ENCODE results near the gene OAF.

OAF gene

DNA sequence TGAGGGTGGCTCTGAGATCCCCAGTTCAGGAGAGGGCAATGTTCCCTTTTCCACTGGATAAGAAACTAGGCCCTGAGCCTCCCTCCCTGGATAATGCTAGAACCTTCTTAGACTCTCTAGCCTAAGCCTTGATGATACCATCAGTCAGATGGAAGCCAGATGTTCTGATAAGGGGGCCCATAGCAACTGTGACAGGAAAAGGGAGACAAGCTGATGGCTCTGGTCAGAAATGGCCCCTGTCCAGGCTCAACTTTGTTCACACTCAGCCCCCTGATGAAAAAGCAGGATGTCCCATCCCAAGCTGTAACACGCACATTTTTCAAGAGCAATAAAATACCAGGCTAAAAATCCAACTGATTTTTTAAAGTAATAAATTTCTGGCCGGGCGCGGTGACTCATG, 7.2 kb upstream of the OAF start:
- no peak for DNase-seq (ENCODE audit: low read depth)

DNA sequence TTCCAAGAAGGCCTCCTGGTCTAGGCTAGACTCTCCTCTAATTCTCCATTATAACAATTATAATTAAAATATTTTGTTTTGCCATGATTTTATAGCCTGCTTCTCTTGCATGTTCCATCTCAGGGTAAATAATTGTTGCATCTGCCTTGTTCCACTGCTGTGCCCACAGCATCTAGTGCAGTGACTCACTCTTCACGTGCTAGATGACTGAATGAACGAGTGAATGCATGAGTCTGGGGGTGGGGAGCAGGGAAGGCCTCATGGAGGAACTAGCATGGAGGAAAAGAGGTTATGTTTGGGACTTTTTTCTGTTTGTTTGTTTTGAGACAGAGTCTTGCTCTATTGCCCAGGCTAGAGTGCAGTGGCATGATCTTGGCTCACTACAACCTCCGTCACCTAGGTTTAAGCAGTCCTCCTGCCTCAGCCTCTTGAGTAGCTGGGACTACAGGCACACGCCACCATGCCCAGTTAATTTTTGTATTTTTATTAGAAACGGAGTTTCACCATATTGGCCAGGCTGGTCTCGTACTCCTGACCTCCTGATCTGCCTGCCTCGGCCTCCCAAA, 5.2 kb upstream of the OAF start:
- DNase-seq (ENCODE audit: low read depth) = no peak

DNA sequence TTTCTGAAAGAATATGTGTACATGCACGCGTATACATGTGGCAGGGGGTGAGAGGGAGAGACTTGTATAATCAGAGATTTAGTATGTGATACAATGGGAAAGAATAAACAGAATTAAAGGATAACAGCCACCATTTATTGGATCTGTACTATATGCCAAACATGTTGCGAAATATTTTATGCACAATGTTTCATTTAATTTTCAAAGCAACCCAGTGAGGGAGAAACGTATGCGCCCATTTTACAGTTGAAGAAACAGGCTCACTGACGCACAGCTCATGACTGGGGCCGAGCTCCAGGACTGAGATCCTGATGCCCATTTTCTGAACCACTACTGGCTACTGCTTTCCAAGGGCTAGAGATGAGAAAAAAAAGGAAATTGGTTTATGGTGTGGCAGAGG, 3.3 kb upstream of the OAF start:
- no peak for DNase-seq (ENCODE audit: low read depth)

DNA sequence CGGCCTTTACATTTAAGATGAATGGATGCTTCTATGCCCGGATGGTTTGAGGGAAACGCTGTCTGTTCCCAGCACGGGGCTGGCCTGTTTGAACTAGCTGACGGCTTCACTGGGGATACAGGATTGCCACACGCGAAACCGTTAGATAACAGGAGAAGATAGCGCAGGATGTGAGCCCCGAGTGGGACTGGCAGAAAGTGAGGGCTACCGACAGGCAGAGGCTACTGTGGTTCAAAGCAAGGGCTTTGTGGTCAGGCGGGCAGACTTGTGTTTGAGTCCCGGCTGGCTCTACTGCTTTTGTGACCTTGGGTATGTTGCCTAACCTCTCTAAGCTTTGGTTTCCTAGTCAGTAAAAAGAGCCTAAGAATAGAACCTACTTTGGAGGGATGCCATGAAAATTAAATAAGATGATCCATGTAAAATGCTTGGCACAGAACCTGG, 2.8 kb upstream of the OAF start:
- no peak for DNase-seq (ENCODE audit: low read depth)

DNA sequence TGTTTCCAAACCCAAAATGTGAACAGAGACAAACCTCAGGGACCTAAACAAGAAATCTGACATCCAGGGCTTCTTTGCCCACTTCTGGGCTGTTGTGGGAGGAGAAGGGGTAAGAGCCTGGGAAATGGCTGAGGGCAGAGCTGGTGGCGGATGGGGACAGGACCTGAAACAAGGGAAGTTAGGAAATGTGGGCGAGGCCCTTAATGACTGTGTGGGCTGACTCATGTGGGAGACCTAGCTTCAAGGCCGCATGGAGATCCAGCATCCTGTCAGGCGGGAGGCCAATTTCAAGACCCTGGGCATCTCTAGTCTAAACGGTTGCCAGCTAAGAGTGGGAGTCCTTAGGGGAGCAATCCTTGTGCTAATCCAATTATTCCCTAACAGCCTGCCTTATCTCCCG, 2.1 kb upstream of the OAF start:
- DNase-seq (ENCODE audit: low read depth) = no peak

DNA sequence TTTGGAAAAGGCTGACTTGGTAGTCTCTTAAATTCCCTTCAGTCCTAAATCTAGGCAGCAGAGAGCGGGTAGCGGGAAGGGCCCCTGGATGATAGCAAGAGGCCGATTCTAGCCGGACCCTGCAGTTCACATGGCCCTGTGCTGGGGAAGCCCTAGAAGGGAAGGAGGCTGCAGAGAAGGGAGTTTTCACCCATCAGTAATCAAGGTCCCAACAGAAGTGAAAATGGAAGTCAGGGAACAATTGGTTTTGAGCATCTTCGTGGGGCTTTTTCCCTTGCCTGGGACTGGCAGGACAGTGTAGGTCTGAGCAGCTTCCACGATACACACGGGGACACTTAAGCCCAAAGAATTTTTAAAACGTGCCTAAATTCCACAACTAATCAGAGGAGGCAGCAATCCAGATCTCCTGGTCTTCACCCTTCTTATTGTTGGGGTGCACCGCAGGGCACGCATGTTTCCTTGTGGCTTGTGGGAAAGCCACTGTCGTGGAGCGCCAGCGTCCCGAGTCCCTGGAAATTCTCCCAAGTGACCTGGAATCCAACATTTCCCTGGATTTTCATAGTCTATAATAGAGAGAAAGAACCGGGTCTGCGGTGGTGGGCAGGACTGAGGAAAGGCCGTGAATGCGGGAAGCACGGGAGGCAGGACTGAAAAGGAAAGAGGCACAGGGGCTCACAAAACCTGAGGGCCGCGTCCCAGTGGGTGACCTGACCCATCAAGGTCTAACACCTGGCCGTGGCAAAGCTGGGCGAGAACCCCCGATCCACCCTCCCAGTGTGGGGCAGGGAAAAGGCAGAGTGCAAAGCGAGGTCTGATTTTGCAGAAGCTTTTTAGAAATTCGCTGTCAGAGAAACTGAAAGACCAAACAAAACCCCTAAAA, 846 bp upstream of the OAF start:
- no peak for DNase-seq (ENCODE audit: low read depth)

DNA sequence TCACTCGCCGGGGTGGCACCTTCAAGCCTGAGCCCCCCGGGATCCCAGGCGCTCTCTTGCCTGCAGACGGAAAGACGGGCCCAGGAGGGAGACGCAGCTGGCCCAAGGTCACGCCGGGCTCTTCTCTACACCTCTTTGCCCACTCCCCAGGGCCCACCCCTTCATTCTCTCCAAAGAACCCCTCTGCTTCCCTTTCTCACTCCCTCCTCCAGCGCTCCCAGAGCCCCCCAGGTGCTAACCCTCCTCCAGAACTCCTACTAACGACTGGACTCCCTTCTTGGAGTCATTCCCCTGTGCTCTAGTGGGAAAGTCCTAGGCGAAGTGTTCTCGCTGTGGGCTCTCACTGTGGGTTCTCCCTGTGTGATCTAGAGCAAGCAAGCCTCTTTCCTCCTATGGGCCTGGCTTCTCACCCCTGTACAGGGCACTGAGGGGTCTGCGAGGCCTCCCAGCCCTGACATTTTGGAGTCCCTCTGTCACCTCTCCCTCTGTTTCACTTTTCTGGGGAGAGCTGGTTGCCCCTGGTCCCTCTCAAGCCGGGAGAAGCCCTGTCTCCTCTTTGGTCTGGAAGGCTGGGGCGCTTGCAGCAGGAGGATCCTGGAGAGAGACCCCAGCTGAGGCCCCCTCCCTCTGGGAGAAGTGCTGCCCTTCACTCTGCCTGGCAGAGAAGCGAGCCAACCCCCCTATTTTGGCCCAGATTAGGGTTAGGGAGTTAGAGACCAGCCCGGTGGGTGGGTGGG, 858 bp downstream of the OAF start:
- no peak for DNase-seq (ENCODE audit: low read depth)

DNA sequence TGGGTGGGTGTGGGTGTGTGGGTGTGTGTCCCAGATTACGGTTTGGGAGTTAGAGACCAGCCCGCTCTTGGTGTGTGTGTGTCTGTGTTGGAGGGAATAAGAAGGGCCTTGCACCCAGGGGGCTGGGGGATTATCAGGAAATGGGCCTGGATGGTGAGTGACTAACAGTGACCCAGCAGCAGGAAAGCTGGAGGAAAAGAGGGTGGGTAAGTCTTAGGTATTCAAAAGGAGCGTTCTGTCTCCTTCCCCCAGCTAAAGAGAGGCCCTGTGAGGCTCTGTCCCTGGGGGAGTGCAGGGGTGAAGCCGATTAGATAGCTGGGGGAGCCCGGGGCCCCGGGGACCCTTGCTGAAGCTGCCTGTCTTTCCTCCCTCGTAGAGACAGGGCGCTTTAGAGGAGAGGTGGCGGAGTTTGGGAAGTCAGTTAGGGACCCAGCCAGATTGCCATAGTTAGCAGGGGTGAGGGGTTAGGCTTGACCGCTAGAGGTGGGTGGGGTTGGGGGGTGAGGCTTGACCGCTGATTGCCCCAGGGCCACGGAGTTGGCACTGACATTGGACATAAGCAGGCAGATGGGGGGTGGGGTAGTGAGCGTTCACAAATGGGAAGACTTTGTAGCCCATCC, 1.5 kb downstream of the OAF start:
- no peak for DNase-seq (ENCODE audit: low read depth)

DNA sequence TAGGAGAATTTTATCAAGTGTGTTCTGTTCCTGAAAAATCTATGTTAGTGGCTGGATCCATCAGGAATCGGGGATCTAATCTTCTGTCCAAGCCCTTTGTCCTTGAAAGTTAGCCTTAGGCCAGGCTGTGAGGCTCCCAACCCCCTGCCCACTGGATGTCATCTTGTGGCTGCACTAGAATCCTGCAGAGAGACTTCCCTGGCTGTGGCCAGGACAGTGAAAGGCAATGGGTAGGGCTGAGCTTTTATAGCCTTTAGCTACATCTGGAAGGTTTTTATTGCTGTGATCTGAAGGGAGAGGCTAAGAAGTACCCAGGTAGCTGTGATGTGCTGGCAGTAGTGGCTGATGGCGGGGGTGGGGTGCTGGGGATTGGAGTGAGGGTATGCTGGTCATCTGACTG, 2.1 kb downstream of the OAF start:
- no peak for DNase-seq (ENCODE audit: low read depth)

DNA sequence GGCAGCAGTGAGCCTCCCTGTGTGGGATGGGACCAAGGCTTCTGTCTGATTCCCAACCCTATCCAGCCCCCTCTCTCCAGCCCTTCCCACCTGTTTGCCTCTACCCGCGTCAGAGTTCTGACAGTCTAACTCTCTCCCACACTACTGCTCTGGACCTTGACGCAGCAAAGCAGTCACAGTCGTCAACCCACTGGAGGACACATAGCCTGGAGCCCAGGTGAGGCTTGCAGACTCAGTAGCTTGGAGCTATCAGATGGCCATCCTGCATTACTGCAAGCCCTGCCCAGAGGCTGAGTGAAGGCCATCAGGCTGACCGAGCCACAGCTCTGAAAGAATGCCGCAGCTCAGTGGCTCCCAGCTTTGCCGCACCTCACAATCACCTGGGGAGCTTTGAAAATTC, 3.7 kb downstream of the OAF start:
- no peak for DNase-seq (ENCODE audit: low read depth)

DNA sequence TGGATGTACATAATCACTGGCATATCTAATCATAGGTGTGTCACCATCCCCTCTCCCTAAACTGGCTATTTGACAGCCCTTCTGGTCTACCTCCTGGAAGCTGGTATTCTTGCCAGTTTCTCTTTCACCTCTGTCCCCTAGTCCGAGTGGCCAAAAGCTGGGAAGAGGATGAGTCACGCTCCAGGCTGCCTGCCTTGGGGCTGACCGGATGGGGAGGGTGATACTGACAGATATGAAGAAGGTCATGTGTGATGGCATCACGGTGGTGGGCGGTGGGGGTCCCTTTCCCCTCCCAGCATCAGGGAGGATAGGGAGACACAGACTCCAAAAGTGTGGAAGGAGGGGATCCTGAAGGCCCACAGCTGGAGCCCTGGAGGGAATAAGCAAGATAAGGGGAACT, 4.8 kb downstream of the OAF start:
- DNase-seq (ENCODE audit: low read depth) = no peak

DNA sequence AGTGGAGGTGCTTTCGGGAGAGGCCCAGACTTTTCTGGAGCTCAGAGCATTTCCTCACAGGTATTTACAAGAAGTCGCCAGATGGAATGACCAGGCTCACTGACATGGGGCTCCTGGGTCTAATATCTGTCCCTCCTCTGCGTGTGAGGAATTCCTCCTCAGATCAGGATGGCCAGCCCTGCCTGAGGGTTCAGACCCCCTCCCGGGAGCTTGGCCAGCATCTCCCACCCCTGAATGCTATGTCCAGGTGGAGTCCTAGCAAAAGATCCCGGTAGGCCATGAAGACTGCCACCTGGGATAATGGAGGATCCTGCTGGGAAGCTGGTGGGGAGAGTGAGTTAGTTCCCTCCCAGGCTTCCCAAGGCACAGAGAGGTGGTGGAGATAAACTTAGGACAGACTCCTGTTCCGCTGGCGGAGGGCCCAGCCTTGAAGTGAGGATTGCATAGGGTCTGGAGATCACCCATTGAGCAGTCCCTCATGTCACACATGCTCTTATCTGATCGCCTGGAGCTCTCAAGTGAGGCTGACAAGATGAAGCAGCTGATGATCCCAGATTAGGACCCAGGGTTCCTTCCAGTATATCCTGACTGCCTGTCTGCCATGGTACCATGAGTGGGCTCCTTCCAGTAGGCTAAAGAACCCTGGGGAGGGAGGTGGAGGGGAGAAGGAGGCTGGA, 5.7 kb downstream of the OAF start:
- DNase-seq (ENCODE audit: low read depth) = no peak

DNA sequence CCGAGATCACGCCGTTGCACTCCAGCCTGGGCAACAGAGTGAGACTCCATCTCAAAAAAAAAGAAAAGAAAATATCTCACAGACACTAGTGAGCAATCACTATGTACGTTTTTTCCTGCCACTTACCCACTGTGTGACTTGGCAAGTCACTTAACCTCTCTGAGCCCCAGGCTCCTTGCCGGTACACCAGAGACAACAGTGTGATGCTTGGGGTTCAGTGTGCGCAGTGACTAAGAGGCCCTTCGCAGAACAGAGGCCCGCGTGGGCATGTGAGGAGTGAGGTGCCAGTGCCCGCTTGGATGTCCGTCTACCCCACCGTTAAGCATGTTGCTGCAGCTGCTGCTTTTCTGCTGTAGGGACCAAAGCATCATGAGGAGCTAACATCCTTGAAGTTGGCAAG, 6.7 kb downstream of the OAF start:
- no peak for DNase-seq (ENCODE audit: low read depth)

DNA sequence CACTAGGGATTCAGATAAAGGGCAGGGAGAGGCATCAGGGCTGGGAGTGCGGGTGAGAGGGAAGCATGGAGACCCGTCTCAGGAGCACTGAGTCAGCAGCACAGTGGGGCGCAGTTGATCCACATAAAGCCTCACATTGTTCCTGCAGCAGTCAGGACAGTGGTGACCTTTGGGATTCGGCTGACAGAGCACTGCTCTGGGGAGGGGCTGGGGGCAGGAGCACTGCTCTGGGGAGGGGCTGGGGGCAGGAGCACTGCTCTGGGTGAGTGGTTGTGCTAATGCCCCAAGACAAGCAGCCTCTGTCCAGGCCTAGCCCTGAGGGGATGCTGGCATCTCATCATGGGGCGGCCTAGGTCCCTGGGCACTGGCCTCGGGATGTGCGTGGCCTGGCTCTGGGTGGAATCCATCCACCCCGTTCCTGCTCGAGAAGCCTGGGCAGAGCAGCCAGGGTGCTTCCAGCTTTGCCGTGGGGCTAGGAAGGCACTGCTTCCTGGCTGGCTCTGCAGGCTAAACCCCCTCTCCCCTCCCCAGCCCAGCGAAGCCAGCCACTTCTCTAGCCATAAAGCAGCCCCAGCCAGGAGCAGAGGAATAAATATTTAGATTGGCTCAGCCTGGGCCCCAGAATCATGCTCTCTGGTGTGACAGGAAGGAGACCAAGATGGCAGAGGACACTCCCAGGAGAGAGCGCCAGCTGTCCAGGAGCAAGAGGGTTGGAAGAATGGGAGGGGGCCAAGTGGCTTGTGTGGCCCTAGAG, 7.3 kb downstream of the OAF start:
- DNase-seq (ENCODE audit: low read depth) = no peak

DNA sequence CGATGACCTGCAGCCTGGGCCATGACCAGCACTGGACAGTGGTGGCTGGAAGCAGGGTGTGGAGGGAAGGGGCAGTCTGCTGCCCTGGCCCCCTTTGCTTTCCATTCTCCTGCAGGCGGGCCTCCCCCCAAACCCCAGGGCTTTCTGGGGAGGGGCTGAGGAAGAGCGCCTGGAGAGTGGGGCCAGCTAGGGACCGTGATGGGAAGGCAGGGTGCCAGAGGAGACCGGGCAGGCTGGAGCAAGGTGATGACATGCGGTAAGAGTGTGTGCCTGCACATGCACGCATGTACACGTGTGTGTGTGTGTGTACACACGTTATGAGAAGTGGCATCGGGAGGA, 7.8 kb downstream of the OAF start:
- DNase-seq (ENCODE audit: low read depth) = no peak

DNA sequence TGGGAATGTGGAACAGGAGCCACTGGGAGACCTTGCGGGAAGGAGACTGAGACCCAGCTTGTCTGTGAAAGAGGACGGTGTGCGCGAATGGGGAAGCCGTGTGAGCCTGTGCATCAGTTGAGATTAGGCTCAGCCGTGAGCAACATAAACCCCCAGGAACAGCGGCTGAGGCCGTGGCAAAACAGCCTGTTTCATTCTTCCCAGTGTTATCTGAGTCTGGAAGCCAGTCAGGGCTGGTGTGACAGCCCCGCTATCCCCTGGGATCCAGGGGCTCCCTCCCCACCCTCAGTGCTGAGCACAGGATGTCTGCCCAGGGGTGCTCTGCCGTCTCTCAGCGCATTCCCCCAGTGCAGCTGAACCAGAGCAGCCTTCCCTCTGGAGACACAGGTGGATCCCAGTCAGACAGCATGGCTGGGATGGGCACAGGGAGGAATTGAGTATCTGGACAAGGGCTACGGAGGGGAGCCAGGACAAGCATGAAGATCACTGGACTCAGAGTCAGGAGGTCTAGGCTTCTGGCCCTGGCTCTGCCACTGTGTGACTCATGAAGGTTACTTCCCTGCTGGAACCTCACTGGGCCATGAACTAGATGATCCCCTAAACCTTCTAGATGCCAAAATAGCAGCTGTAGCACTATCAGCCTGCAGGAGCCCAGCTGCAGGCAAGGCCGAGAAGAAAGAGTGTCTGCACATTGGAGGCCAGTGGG, 8.6 kb downstream of the OAF start:
- no peak for DNase-seq (ENCODE audit: low read depth)

DNA sequence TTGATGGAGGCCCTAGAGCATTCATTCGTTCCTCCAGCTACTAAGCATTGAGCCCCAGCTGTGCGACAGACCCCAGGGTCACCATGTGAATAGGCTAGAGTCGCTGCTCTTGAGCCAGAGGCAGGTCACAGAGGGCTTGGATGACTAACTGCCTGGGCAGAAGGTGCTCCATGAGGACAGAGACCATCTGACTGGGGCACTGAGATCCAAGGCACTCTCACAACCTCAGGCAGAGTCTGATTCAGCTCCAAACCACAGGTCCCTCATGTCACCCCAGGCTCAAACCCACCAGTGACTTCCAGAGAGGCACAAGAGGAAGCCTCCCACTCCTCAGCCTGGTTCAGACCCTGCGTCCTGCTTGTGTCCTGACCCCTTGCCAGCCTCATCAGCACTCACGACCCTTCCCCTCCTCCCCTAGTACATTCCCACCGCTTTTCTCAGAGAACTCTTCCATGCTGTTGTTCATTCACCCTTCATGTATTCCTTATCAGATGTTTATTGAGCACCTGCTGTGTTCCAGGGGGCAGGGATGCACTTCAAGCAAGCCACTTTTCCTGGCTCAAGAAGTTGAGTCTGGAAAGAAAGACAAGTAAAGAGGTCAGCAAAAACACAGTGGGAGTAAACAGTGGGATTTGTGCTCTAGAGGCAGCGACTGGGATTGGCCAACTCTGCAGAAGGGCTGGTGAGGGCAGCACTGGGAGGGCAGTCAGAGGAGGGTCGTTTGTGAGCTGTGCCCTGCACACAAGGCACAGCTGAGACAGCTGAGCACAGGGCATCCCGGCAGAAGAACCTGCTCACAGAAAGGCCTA, 9.3 kb downstream of the OAF start:
- DNase-seq (ENCODE audit: low read depth) = no peak

DNA sequence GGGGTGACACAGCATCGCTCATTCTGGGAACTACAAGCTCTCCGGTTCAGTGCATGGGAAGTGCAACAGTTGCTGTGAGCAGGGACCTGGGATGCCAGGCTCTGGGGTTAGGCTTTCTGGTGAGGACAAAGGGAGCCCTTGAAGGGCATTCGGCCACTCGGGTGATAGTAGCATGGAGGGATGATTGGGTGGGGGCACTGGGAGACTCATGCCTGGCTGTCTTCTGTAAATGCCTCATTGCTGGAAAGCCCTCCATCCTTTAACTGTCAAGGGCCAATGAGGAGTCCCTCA, 9.9 kb downstream of the OAF start:
- no peak for DNase-seq (ENCODE audit: low read depth)

DNA sequence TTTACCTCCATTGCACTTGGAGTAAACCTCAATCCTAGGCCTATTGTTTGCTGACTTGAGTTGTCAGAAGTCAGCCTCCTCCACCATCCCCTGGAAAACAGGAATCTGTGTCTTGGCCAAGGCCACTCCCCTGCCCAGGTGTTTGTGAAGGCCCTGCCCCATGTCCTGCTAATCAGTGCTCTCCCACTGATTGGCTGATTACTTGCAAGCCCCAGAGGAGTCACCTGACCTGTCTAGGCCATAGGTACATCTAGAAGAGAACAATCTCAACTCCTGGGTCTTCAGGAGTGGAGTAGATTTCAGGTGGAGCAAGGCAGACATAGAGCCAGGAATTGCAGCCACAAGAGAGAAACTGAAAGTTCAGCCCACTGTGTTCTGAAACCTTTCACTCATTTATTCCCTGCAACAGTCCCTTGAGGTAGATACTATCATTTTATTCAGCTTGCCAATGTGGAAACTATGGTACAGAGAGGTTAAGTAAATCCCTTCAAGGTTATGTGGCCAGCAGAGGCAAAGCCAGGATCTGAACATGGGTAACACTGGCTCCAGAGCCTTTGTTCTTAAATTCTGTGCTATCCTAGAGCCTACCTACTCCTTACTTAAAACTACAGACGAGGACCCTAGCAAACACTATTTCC, 10.4 kb downstream of the OAF start:
- DNase-seq (ENCODE audit: low read depth) = no peak

DNA sequence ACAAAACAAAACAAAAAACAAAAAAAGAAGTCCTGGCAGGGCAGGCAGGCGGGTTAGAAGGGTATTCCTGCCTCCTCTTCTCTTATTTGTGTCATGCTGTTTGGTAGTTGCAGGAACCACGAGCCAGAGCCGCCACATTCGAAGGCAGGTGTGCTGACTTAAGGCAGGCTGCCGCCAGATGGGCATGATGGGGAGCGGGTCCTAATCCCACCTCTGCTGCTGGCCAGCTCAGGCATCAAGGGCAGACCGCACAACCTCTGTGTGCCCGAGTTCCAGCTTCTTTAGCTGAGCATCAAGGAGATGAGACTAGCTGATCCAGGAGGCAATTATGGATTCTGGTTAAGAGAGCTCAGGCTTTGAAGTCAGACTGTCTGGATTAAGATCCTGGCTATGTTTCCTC, 12.1 kb downstream of the OAF start:
- no peak for DNase-seq (ENCODE audit: low read depth)
